ENCODE measurements around the gene CCDC63.

Gene CCDC63

DNA sequence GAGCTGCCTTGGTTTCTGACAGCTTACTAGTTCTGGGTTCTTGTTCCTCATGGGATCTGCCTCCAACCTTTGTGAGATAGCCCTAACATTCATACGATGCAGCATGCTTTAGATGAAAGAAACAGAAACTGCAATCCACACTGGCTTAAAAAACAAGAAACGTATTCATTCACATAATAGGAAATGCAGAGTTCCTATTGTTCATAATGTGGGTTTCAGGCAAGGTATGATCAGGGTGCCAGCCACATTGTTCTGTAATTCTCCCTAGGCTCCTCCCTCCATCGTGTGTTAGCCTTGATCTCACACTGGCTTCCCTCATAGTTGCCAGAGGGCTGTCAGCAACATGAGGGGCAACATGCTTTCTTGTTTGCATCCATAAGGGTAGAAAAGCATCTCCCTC, 2.7 kb upstream of the CCDC63 start:
- TF ChIP-seq CTCF (conservative IDR thresholded peaks at IDR 0.05), result no peak

GRCh38 chr12:110844551-110845338, 2.0 kb upstream of the CCDC63 start:
- no peak overlapping the region for H3K27ac ChIP-seq
- no peak for TF ChIP-seq CTCF (conservative IDR thresholded peaks at IDR 0.05)

More for the DNA sequence above, 2.7 kb upstream of the CCDC63 start:
- H3K27ac ChIP-seq, result no peak overlapping the region

DNA sequence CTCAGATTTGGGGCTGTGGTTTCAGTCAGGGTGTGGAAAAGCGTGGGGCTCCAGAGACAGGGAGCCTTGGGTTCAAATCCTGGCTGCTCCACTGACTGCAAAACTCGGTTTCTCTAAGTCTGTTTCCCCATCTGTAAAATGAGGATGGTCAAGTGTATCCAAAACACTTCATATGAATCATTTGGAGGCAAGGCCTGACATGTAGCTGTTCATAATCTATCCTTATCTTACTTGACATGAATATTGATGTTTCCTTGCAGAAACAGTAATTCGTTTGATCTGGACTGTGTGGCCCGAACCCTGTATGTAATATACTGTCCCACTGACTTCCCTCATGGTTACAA, 1.5 kb upstream of the CCDC63 start:
- H3K27ac ChIP-seq, result no peak overlapping the region
- no peak for TF ChIP-seq CTCF (conservative IDR thresholded peaks at IDR 0.05)

- no peak overlapping the region for H3K27ac ChIP-seq
- no peak for TF ChIP-seq CTCF (conservative IDR thresholded peaks at IDR 0.05)
Observed at GRCh38 chr12:110848314-110848923, 1.6 kb downstream of the CCDC63 start.

DNA sequence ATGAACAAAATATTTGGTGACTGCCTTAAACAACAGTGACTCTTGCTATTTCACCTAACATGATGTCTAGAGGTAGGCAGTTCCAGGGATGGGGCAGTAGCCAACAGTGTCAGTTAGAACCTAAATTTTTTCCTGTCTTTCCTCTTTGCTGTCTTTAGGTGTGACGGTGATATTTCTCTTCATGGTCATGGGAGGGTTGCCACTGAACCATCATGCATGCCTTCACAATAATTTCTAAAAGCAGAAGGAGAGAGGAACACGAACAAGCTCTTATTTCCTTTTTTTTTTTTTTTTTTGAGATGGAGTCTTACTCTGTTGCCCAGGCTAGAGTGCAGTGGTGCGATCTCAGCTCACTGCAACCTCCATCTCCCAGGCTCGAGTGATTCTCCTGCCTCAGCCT, 2.4 kb downstream of the CCDC63 start:
- H3K27ac ChIP-seq, result no peak overlapping the region
- TF ChIP-seq CTCF (conservative IDR thresholded peaks at IDR 0.05), result no peak

GRCh38 chr12:110849748-110850403, 3.1 kb downstream of the CCDC63 start:
- TF ChIP-seq CTCF (conservative IDR thresholded peaks at IDR 0.05), result no peak
- H3K27ac ChIP-seq, result no peak overlapping the region

- TF ChIP-seq CTCF (conservative IDR thresholded peaks at IDR 0.05), result no peak
- no peak overlapping the region for H3K27ac ChIP-seq
Observed at GRCh38 chr12:110850762-110851161, 4.0 kb downstream of the CCDC63 start.

Data from VCaP (cell line).